HEK293T (cell line): Measurements from ENCODE around the gene RRH.
"Not testable (repeated sequence)": the region's sequence is repeated elsewhere in the genome, so short reads cannot be mapped to it uniquely, and the experiment has no call there.

ENCODE experiments used
- CTCF ChIA-PET: fragments of 350-600 bp; formaldehyde crosslinking; extraction: SDS; loops from one replicate; lab custom pipeline; 2021; ENCODE audit warnings: antibody characterized with exemption, inconsistent platforms; lab: Yijun Ruan, JAX
- POLR2A ChIA-PET: fragments of 350-600 bp; formaldehyde crosslinking; extraction: SDS; loops from one replicate; lab custom pipeline; 2020; ENCODE audit warnings: antibody characterized with exemption, inconsistent platforms; lab: Yijun Ruan, JAX
- DNase-seq: peaks from one replicate; pipeline ENCODE4 v3.0.0; 2012; ENCODE audit warnings: mixed read lengths; ENCODE audit errors: extremely low spot score
- ARNT ChIP-seq: fragments of 450-650 bp; IDR thresholded peaks from 2 replicates; pipeline ENCODE4 v1.6.1; 2017; ENCODE audit warnings: mild to moderate bottlenecking
- BHLHE40 ChIP-seq: fragments of 450-650 bp; IDR thresholded peaks from 2 replicates; pipeline ENCODE4 v1.6.1; 2016; ENCODE audit warnings: mild to moderate bottlenecking, moderate library complexity, borderline replicate concordance
- CTBP1 ChIP-seq: fragments of 450-650 bp; IDR thresholded peaks from 2 replicates; pipeline ENCODE4 v1.6.1; 2016; ENCODE audit warnings: borderline replicate concordance
- ELF4 ChIP-seq: fragments of 450-650 bp; IDR thresholded peaks from 2 replicates; pipeline ENCODE4 v1.6.1; 2017; ENCODE audit warnings: antibody characterized with exemption
- FOXA1 ChIP-seq: fragments of 450-650 bp; IDR thresholded peaks from 2 replicates; pipeline ENCODE4 v1.6.1; 2016; ENCODE audit warnings: mild to moderate bottlenecking
- FOXK2 ChIP-seq: fragments of 450-650 bp; IDR thresholded peaks from 2 replicates; pipeline ENCODE4 v1.6.1; 2016; ENCODE audit warnings: mild to moderate bottlenecking
- FOXM1 ChIP-seq: fragments of 450-650 bp; IDR thresholded peaks from 2 replicates; pipeline ENCODE4 v1.6.1; 2017; ENCODE audit warnings: mild to moderate bottlenecking, borderline replicate concordance
- HDGF ChIP-seq: fragments of 450-650 bp; IDR thresholded peaks from 2 replicates; pipeline ENCODE4 v1.6.1; 2017; ENCODE audit warnings: antibody characterized with exemption, borderline replicate concordance
- L3MBTL2 ChIP-seq: fragments of 450-650 bp; conservative IDR thresholded peaks from 2 replicates; pipeline ENCODE4 v1.6.1; 2016; ENCODE audit warnings: mild to moderate bottlenecking
- LEF1 ChIP-seq: fragments of 450-650 bp; IDR thresholded peaks from 2 replicates; pipeline ENCODE4 v1.6.1; 2017; ENCODE audit warnings: mild to moderate bottlenecking, borderline replicate concordance
- NFRKB ChIP-seq: fragments of 450-650 bp; IDR thresholded peaks from 2 replicates; pipeline ENCODE4 v1.6.1; 2016; ENCODE audit warnings: mild to moderate bottlenecking, moderate library complexity
- PKNOX1 ChIP-seq: fragments of 450-650 bp; IDR thresholded peaks from 2 replicates; pipeline ENCODE4 v1.6.1; 2016
- SP1 ChIP-seq: fragments of 450-650 bp; IDR thresholded peaks from 2 replicates; pipeline ENCODE4 v1.6.1; 2017
- SUZ12 ChIP-seq: fragments of 450-650 bp; IDR thresholded peaks from 2 replicates; pipeline ENCODE4 v1.6.1; 2016; ENCODE audit warnings: mild to moderate bottlenecking
- TARDBP ChIP-seq: fragments of 450-650 bp; IDR thresholded peaks from 2 replicates; pipeline ENCODE4 v1.6.1; 2016
- ZNF384 ChIP-seq: fragments of 450-650 bp; IDR thresholded peaks from 2 replicates; pipeline ENCODE4 v1.6.1; 2016

The RRH gene

GRCh38 chr4:109872950-109873656 is 45.3 kb downstream of the RRH start:
- no peak for DNase-seq
- ChIA-PET CTCF (no interaction called here), POLR2A (no interaction called here)
- TF ChIP-seq LEF1 (no peak), NFRKB (no peak), FOXA1 (no peak)

GRCh38 chr4:109873791-109874514 is 46.2 kb downstream of the RRH start:
- POLR2A ChIA-PET: no interaction called here
- CTCF ChIA-PET: no interaction called here
- DNase-seq: no peak
- no peak for TF ChIP-seq BHLHE40
- no peak for TF ChIP-seq CTBP1
- TF ChIP-seq FOXM1: no peak

- no peak for DNase-seq
- CTCF ChIA-PET: no interaction called here
- TF ChIP-seq BHLHE40 (no peak), FOXK2 (no peak), LEF1 (no peak), SP1 (no peak), ARNT (no peak)
- POLR2A ChIA-PET: no interaction called here
Measured at GRCh38 chr4:109875106-109875505, 47.3 kb downstream of the RRH start.

GRCh38 chr4:109875553-109875952 is 47.8 kb downstream of the RRH start:
- POLR2A ChIA-PET, CTCF ChIA-PET: not testable (repeated sequence)

GRCh38 chr4:109876634-109877265 is 49.0 kb downstream of the RRH start:
- DNase-seq: no peak
- ChIA-PET POLR2A (no interaction called here), CTCF (no interaction called here)
- TF ChIP-seq ELF4 (no peak), L3MBTL2 (no peak), TARDBP (no peak), FOXM1 (no peak), FOXK2 (no peak), HDGF (no peak), PKNOX1 (no peak), CTBP1 (no peak), ARNT (no peak), FOXA1 (no peak), NFRKB (no peak), SP1 (no peak), SUZ12 (no peak)

More at GRCh38 chr4:109875553-109875952, 47.8 kb downstream of the RRH start:
- DNase-seq: not testable (repeated sequence)

GRCh38 chr4:109877400-109877799 is 49.6 kb downstream of the RRH start:
- TF ChIP-seq SUZ12 (no peak), HDGF (no peak), FOXM1 (no peak), SP1 (no peak), TARDBP (no peak), ELF4 (no peak), CTBP1 (no peak)
- no peak for DNase-seq
- CTCF ChIA-PET: no interaction called here
- POLR2A ChIA-PET: no interaction called here

- DNase-seq: no peak
- POLR2A ChIA-PET: no interaction called here
- CTCF ChIA-PET: no interaction called here
- TF ChIP-seq BHLHE40 (no peak), FOXA1 (no peak), NFRKB (no peak), FOXK2 (no peak), CTBP1 (no peak), L3MBTL2 (no peak), LEF1 (no peak), PKNOX1 (no peak), ZNF384 (no peak), ELF4 (no peak), SUZ12 (no peak), ARNT (no peak), FOXM1 (no peak), HDGF (no peak), SP1 (no peak), TARDBP (no peak)
Measured at GRCh38 chr4:109878355-109878754, 50.6 kb downstream of the RRH start.
